CD4-positive, alpha-beta T cell treated with Interleukin-4 for 4 hours (primary cell): Measurements from ENCODE around the gene SELENON.

Experiments used
- DNase-seq: peaks from one replicate; pipeline ENCODE4 v3.0.0-alpha.2; 2020

The SELENON gene

DNA sequence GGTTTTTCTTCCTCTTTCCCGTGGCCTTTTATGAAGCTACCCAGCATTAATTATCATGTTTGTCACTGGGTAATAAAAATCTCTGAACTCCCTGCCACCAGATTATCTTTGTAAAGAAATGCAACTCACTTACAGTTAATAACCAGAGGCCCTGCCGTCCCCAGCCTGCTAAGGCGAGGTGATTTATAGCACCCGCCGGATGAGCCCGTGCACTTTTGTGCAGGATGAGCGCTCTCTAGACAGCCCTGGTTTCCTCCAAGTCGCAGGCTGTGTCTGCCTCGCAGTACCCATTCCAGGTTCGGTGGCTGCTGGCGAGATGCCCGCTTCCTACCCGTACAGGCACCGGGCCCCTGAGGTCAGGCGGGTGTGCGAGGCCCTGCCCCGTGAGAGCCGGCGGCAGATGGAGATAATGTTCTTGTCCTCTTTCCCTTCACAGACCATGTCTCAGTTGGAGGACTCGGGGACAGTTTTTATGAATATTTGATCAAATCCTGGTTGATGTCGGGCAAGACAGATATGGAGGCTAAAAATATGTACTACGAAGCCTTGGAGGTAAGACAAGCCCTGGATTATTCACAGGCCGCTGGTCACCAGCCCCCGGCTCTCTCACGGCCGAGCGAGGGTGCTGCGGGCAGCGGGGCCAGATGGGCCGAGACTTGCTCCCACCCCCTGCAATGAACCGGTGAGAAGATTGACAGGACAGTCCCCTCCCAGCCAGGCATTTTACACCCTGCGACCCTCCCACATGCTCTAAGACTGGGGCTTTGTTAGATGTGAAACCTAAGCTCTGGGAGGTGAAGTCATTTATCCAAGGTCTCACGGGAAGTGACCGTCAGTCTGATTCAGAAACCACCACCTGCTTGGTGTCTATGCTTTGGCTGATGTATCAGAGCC lies 28.5 kb upstream of the SELENON start:
- peak; percentile 6 for DNase-seq

DNA sequence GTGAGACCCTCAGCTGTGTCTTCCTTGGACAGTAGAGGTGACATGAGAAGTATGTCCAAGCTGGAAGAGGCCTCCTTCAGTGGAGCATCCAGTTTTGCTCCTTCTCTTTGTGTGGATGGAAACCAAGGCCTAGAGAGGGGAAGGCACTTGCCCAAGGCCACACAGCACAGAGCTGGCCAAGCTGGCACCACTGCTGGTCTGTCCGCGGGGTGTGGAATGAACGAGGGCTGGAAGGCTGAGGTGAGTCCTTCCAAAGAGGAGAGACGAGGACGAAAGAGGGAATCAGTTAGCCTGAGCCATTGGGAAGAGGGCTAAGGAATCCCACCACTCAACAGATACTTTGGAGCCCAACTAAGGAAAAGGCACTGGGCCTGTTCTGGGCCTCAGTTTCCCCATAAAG lies 27.8 kb upstream of the SELENON start:
- no peak for DNase-seq

DNA sequence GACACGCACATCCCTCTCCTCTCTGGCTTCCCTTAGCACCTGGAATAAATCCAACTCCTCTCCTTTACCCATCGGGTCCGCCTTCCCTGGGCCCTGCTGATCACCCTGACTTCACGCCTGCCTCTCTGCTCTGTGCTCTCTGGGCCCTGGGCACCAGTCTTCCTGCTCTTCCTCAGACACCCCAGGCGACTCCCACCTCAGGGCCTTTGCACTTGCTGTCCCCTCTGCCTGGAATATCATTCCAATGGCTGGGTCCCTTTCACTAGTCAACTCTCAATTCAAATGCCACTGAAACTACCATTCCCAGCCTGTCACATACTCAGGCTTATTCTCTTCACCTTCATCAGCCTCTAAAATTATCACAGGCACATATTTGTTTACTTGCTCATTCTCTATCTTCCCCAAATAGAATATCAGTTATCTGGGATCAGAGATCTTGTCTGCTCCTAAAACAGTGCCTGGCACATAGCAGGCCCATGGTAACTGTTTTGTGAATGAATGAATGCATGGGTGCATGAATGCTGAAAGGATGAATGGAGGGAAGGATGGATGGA lies 27.2 kb upstream of the SELENON start:
- DNase-seq = no peak

DNA sequence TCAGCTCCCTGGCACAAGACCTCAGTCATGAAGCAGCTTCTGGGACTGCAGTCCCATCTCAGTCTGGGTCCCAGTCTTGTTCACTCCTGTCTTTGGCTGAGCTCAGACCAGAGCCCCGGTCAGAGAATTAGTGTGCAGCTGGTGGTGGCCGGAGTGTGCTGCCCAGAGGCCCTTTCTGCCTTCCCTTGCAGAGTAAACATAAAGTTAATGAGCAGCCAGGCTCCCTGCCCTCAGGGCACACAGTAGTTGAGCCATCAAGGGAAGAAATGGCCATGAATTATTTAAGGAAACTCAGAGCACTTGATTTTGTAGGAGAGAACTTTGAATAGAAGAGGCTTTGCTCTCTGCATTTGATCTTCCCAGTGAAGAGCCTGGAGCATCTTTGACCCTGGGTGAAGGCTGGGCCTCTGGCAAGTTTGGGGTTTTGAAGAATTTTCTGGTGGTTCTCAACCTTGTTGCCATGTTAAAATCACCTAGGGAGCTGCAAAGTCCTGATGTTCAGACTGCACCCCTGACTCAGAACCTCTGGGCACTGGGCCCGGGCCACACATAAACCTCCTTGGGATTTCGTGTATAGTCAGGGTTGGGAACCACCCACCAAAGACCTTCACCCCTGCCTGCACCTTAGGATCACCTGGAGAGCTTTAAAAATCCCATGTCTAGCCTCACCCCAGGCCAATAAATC lies 26.4 kb upstream of the SELENON start:
- DNase-seq = no peak

DNA sequence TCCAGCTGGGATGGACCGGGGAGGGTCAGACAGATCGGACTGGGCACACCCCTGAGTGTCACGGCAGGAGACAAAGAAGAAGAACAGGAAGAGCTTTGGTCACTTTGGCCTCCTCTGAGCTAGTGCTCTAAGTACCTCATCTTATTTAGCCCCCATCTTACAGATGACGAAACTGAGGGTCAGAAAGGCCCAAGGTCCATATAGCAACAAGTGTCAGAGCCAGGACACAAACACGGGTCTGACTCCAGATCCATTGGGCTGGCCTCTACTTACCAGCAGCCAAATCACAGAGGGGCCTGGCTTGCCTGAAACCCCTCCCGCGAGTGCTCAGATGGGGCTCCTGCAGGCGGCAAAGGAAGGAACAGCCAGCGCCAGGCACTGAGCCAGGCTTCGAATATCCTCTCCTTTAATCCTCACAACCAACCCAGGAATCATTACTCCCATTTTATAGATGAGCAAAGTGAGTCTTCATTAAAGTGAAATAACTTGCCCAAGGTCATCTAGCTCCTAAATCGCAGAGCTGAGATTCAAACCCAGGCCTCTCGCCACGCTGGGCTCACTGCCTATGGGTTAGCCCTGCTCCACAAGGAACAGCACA lies 25.7 kb upstream of the SELENON start:
- DNase-seq = no peak

DNA sequence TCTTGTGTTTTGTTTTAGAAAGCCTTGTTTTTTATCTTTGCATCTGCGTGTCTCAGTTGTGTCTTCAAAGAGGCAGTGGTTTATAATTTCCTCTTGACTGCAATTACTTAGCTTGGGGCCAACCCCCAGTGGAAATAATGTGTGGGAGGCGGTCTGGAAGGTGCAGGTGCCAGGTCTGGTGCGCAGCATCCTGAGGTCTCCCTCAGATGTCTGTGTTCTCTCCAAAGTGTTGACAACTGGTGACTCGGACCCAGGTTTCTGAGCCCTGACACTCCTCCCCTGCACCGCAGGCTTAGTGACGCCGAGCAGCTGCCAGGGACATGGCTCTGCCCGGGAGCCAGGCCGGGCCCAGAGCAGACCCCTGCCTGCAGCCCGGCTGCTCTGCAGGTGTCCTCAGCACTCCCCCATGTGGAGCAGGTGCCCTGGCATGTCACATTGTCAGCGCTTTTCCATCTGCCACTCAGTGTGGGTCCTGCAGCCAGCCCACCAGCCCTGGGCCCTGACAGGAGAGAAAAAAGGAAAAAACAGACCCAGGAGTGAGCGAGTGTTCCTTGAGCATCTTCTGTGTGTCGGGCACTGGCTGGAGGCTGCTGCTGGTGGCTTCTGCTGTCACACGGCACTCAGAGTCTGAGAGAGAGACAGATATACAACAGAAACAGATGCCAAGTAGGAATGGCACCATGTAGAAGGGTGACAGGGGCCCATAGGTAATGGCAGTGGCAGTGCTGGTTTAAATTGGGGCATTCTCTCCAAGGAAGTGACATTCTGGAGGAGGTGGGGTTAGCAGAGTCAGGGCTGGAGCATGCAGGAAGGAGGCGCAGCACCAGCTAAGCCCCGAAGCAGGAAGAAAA lies 24.8 kb upstream of the SELENON start:
- DNase-seq = peak; percentile 91

DNA sequence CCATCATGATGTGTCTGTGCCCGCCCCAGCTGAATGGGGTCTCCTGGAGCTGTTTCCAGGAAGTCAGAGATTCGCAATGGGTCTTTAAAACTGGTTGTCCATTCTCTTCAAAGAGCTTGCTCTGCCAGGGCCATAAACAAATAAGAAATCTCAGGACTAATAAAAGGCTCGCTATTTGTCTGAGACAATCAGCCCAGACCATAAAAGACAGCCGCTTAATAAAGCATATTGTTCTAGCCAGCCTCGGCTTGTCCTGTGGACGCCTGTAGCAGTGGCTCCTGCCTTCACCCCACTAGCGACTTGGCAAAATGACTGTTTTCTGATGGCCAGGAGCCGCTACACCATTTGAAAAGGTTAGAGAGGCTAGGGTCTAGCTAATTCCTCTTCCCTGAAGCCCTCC lies 20.6 kb upstream of the SELENON start:
- DNase-seq = no peak

DNA sequence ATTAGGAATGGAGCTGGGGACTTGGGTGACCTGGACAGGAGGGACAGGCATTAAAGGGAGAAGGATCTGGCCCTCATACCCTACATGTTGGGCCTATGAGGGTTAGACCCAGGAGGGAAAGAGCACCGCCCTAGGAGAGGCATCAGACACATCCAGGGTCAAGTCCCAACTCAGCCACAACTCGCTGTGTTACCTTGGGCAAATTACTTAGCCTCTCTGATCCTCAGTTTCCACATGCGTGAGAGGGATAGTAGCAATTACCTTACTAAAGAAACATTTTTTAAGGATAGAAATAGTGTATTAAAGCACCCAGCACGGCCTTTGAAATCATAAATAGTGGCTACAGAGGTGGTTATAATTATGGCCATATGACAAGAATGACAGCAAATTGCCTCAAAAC lies 20.1 kb upstream of the SELENON start:
- DNase-seq = no peak

DNA sequence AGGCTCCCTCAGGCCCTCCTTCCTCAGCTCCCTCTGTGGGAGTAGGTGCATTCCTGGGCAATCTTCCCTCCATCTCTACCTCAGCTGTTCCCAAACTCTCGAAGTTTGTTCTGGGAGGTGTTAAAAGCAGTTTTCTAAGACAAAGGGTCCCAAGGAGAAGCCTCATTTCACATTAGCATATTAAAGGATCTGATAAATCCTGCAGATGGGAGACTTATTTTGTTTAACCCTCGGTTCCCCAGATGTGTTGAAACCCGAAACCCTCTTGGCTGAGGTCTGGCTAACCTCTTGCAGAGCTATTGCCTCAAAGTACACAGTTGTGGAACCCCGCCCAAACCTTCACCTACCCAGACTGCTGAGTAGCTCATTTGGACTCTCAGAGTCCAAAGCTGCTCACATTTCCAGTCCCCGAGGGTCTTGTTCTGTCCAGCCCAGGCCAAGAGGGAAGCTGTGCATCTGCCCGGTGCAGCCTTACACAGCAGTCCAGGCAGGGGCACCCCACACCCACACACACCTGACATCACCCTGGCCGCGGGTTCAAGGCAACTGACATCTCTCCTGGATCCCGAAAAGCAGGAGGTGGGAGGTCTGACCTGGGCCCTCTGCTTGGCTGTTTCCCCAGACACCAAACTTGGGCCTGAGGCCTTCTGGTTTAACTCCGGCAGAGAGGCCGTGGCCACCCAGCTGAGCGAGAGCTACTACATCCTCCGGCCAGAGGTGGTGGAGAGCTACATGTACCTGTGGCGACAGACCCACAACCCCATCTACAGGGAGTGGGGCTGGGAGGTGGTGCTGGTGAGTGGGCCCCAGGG lies 19.5 kb upstream of the SELENON start:
- no peak for DNase-seq

DNA sequence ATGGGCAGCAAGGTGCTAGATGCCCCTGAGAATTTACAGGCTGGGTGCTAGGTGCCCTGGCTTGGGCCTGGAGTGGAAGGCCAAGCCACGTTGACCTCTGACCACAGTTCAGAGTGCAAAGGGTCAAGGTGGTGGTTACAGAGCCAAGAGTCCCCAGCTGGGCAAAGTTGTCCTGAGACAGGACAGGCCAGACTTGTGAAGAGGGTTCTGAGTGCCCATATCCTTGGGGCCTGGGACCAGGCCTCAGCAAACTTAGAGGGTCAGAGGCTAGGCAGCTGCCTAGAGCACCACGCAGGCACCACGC lies 18.9 kb upstream of the SELENON start:
- no peak for DNase-seq

DNA sequence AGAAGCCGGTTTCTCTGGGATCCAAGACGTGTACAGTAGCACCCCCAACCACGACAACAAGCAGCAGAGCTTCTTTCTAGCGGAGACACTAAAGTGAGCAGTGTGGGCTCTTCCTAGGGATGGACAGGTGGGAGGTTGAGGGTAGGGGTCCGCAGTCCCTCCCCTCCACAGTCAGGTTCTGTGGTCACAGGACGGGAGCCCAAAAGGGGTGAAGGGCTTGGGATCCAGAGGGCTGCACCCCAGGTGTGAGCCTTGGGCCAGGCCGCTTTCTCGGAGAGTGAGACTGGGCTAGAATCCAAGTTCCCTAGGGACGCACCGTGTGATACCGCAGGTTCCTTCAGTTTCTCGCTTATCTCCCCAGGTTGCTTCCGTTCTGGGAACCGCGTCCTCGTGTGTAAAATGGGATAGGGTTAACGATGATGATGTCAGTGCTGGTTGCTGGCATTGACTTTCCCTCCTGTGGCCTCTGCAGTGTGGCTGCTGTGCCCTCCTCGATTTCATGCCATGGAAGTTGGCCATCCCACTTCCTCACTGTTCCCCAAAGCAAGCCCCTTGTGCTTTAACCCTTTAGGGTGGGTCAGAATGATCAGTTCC lies 17.3 kb upstream of the SELENON start:
- no peak for DNase-seq

DNA sequence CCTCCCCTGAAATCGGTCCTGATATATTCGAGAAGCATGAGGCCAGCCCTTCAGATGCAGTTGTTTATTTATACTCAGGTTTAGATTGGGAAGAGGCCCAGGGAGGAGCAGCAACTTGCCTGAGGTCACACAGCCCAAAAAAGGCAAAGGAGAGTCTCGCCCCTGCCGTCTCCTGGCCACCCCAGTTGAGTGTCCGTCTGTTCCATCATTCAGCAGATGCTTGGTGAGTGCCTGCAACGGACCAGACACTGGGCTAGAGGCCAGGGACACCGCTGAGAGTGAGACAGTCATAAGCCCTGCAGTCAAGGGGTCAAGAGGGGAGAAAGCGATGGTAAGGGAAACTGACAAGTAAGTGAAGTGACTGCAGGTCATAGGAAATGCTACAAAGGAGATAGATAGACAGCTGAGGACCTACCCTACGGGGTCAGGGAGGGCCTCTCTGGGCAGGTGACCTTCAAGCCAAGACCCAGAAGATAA lies 15.4 kb upstream of the SELENON start:
- no peak for DNase-seq

DNA sequence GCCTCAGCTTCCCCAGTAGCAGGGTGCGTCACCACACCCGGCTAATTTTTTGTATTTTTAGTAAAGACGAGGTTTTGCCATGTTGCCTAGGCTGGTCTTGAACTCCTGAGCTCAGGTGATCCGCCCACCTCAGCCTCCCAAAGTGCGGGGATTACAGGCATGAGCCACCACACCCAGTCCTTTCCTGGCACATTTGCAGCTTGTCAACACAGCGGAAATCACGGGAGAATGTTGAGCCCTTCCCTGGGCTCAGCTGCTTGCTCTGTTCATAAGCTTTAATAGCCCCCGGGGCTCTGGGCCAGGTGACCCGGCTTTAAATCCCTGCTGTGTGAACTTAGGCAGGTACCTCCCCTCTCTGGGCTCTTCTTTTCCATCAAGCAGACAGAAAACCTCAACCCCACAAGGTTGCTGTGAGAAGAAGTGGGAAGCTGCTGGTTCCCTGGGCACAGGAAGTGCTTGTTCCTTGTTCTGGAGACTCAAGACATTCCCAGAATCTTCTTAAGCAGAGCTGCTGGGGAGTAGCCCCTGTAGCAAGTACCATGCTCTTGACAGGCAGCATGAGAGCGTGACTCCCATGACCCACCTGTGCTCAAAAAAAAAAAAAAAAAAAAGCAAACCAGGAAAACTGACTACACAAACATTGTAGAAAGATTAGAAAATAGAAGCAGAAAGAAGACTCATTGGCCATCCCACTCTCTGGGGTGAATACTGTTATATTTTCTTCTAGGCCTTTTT lies 14.5 kb upstream of the SELENON start:
- DNase-seq = no peak

DNA sequence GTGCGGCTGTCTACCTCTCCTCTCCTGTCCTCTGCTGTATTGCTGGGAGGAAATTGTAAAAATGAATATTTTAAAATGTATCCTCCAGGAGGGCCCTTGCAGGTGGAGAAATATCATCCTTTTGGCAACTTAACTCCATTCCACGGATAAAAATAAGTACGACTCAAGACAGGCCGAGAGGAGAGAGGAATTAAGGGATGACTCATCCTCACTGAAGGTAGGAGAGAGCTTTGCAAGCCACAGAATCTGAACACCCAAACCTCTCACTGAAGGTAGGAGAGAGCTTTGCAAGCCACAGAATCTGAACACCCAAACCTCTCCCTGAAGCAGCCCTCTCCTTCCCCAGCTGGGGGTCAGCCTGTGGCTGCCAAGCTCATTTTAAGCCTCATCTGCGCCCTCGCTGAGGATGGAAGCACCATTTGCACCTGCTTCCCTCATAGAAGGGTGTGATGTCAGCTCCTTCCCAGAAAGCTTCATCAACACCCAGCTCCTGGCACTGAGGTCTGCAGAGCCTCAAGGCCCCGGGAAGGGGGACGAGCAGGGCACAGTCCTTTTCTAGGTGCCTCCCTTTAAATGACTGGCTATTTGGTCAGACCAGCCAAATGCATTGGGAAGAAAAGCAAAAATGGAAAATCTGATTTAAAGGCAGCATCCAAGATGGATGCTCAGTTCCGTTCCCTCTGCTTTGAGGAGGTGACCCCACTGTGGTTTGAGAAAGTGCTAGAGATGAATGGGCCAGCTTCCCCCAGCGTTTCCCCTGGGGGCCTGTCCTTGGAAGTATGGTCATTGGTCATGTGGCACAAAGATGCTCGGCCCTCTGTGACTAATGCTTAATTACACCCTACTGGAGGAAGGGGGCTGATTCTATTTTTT lies 12.9 kb upstream of the SELENON start:
- no peak for DNase-seq

DNA sequence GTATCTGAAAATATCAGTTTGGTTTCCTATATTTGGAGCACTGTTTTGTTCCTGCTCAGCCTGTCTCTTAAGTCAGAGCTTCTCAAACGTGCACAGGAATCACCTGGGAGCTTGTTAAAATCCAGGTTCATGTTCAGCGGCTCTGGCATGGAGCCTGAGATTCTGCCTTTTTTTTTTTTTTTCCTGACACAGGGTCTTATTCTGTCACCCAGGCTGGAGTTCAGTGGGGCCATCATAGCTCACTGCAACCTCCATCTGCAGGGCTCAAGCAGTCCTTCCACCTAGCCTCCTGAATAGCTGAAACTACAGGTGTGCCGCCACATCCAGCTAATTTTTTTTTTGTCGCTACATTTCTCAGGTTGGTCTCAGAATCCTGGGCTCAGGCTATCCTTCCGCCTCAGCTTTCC lies 12.2 kb upstream of the SELENON start:
- DNase-seq = no peak

DNA sequence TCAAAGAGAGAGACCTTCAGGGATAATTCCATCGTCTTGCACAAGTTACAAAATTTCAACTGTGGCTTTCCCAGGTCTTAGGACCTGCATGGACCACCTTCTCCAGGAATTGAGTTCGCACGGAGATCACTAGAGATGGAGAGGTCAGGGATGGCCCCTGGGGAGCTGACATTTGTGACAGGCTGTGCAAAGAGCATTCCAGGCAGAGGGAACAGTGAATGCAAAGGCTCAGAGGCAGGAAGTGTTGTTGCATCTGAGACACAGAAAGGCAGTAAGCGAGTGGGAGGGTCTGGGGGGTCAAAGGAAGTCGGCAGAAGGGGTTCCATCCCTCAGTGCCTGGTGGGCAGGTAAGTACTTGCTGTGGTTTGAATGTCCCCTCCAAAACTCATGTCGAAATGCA lies 9.5 kb upstream of the SELENON start:
- no peak for DNase-seq

DNA sequence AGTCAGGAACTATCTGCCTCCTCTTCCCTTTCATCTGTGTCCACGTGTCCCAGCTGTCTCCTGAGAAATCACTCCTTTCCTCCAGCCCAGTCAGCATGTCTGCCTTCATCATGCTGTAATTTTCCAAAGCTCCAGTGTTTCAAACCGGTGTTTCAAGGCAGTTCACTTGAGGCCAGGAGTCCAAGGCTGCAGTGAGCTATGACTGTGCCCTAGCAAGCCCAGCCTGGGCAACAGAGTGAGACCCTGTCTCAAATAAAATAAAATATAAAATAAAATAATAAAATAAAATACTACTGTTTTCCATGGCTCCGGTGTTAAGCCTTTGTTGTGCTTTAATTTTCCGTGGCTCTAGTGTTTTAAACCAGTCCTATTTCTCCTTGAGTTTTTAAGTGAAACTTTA lies 7.9 kb upstream of the SELENON start:
- DNase-seq = no peak

DNA sequence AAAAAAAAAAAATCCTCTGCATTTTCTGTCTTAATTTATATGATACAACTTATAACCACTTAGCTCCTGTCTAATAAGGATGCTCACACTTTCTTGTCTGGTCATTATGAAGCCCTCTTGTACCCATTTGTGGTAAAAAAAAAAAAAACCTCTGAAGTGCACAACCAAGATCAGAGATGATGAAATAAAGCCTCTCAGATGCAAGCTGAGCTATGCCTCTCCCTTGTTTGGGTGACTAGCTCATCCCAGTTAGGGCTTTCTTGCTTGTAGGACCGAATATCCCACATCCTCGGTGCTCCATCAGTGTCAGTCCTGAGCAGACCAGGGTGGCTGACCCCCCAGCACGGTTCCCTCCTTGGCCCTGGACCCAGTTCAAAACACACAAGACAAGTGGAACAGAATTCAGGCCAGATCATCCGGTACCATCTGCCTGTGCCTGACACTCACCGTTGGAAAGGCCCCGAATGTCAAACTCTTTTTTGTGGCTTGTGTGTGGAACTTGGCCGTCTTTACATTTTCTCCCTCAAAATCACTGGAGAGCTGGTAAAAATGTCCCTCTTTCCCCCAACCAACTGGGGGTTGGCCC lies 6.3 kb upstream of the SELENON start:
- no peak for DNase-seq

DNA sequence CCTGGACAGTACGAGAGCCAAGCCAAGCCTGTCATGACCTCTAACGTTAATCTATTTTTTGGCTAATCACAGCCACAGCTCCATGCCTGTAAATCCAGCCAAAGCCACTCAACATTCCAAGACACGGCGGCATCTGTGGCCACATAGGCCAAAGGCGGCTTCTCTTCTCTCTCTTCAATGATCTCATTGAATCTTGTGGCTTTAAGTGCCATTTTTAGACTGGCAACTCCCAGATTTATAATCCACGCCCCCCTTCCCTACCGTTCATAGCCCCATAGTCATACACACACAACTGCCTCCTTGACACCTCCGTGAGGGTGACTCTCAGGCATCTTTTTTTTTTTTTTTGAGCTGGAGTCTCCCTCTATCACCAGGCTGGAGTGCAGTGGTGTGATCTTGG lies 5.7 kb upstream of the SELENON start:
- DNase-seq = no peak
